IMR-90 (cell line): Measurements from ENCODE around the gene JPH3. TPM values are rescaled to one million over a fixed set of nuclear protein-coding genes. Genes with fewer than 3 reads are reported as not detected.

Experiments
- ATAC-seq: fragments of 200-7000 bp; cut with Tn5 transposase; 2 replicates; pipeline ENCODE4 v1.9.1; 2020; ENCODE audit warnings: low read depth, mild to moderate bottlenecking, moderate library complexity
- BruUV-seq: library from RNA; stranded (reverse); fragments of 400-500 nt; replicated peaks from 2 replicates; lab custom pipeline; 2021; lab: Mats Ljungman, UMichigan
- CTCF ChIA-PET: fragments of 300-600 bp; formaldehyde crosslinking; extraction: SDS; loops from one replicate; lab custom pipeline; 2021; ENCODE audit warnings: antibody characterized with exemption; lab: Yijun Ruan, JAX
- POLR2A ChIA-PET: fragments of 300-600 bp; sonication (Branson Sonifier 250); formaldehyde crosslinking; loops from one replicate; lab custom pipeline; 2022; ENCODE audit warnings: antibody characterized with exemption; ENCODE audit not compliant: unreplicated experiment; lab: Charles Lee
- DNase-seq: peaks from one replicate; pipeline ENCODE4 v3.0.0; 2013
- H2AFZ ChIP-seq: replicated peaks from 2 replicates; pipeline ENCODE3; 2013; ENCODE audit warnings: low read length, mild to moderate bottlenecking; ENCODE audit not compliant: poor library complexity
- H2AK5ac ChIP-seq: 2 replicates; pipeline ENCODE4 v1.6.1; 2013; ENCODE audit warnings: low read depth, low read length, inconsistent platforms
- H2AK9ac ChIP-seq: replicated peaks from 2 replicates; pipeline ENCODE3; 2013; ENCODE audit warnings: mild to moderate bottlenecking, low read depth, low read length, moderate library complexity; ENCODE audit not compliant: poor library complexity
- H2BK120ac ChIP-seq: 2 replicates; pipeline ENCODE4 v1.6.1; 2013; ENCODE audit warnings: low read depth, low read length, inconsistent platforms
- H2BK15ac ChIP-seq: 3 replicates; pipeline ENCODE4 v1.6.1; 2013; ENCODE audit warnings: low read depth, low read length, inconsistent platforms
- H2BK20ac ChIP-seq: 2 replicates; pipeline ENCODE4 v1.6.1; 2013; ENCODE audit warnings: low read depth, mild to moderate bottlenecking, inconsistent platforms, low read length, moderate library complexity
- H2BK5ac ChIP-seq: 2 replicates; pipeline ENCODE4 v1.6.1; 2013; ENCODE audit warnings: mild to moderate bottlenecking, low read depth, low read length, inconsistent platforms; ENCODE audit not compliant: poor library complexity, severe bottlenecking
- H3K14ac ChIP-seq: replicated peaks from 2 replicates; pipeline ENCODE4 v1.6.1; 2013; ENCODE audit warnings: low read depth, low read length, inconsistent platforms
- H3K18ac ChIP-seq: 2 replicates; pipeline ENCODE4 v1.6.1; 2013; ENCODE audit warnings: low read depth, low read length, control low read depth
- H3K23ac ChIP-seq: 2 replicates; pipeline ENCODE4 v1.6.1; 2013; ENCODE audit warnings: low read depth, low read length, inconsistent platforms
- H3K27ac ChIP-seq: 2 replicates; pipeline ENCODE4 v1.5.1; 2013; ENCODE audit warnings: mild to moderate bottlenecking, control low read depth, low read length; ENCODE audit not compliant: insufficient read depth
- H3K27me3 ChIP-seq: 2 replicates; pipeline ENCODE4 v1.6.1; 2013; ENCODE audit warnings: low read length; ENCODE audit not compliant: control insufficient read depth, insufficient read depth
- H3K36me3 ChIP-seq: 2 replicates; pipeline ENCODE4 v1.6.1; 2013; ENCODE audit warnings: low read length, mixed read lengths; ENCODE audit not compliant: control insufficient read depth, insufficient read depth
- H3K4ac ChIP-seq: 2 replicates; pipeline ENCODE4 v1.6.1; 2013; ENCODE audit warnings: low read depth, low read length, inconsistent platforms
- H3K4me1 ChIP-seq: 2 replicates; pipeline ENCODE4 v1.6.1; 2013; ENCODE audit warnings: low read length, mixed read lengths; ENCODE audit not compliant: control insufficient read depth, insufficient read depth
- H3K4me2 ChIP-seq: 2 replicates; pipeline ENCODE4 v1.6.1; 2013; ENCODE audit warnings: low read depth, mild to moderate bottlenecking, control low read depth, low read length, moderate library complexity
- H3K4me3 ChIP-seq: 2 replicates; pipeline ENCODE4 v1.5.1; 2013; ENCODE audit warnings: low read depth, mild to moderate bottlenecking, control low read depth, low read length, moderate library complexity; ENCODE audit not compliant: insufficient read depth
- H3K56ac ChIP-seq: 2 replicates; pipeline ENCODE4 v1.6.1; 2013; ENCODE audit warnings: low read length, inconsistent platforms; ENCODE audit not compliant: insufficient read depth; ENCODE audit errors: extremely low read depth
- H3K79me1 ChIP-seq, 2 experiments: 2 replicates each; pipeline ENCODE4 v1.6.1; 2013; ENCODE audit warnings: low read length in 2 of 2, inconsistent platforms in 1 of 2, low read depth in 1 of 2
- H3K9ac ChIP-seq: 2 replicates; pipeline ENCODE4 v1.6.1; 2013; ENCODE audit warnings: low read depth, low read length, control low read depth
- H3K9me1 ChIP-seq: 2 replicates; pipeline ENCODE4 v1.6.1; 2013; ENCODE audit warnings: low read length, inconsistent platforms; ENCODE audit not compliant: insufficient read depth
- H3K9me3 ChIP-seq: 2 replicates; pipeline ENCODE4 v1.6.1; 2013; ENCODE audit warnings: low read length; ENCODE audit not compliant: control insufficient read depth, insufficient read depth
- H4K20me1 ChIP-seq: 2 replicates; pipeline ENCODE4 v1.6.1; 2013; ENCODE audit warnings: low read length, inconsistent platforms; ENCODE audit not compliant: insufficient read depth
- H4K5ac ChIP-seq: 2 replicates; pipeline ENCODE4 v1.6.1; 2013; ENCODE audit warnings: mild to moderate bottlenecking, low read depth, low read length, control low read depth
- H4K8ac ChIP-seq, 2 experiments: 2 replicates each; pipeline ENCODE4 v1.6.1; 2013; ENCODE audit warnings: low read depth in 2 of 2, low read length in 2 of 2, control low read depth in 1 of 2, inconsistent platforms in 1 of 2
- H4K91ac ChIP-seq: 2 replicates; pipeline ENCODE4 v1.6.1; 2013; ENCODE audit warnings: low read depth, low read length, inconsistent platforms; ENCODE audit not compliant: insufficient read depth
- CEBPB ChIP-seq: IDR thresholded peaks from 2 replicates; pipeline ENCODE4 v1.6.1; 2012; ENCODE audit warnings: low read depth, low read length, improper control_type of control experiment
- CHD1 ChIP-seq: IDR thresholded peaks from 2 replicates; pipeline ENCODE4 v1.6.1; 2012; ENCODE audit warnings: low read depth, low read length, improper control_type of control experiment
- ELK1 ChIP-seq: fragments of 150-350 bp; IDR thresholded peaks from 2 replicates; pipeline ENCODE4 v1.6.1; 2016; ENCODE audit warnings: low read depth, mild to moderate bottlenecking, low read length, moderate library complexity, borderline replicate concordance
- FOS ChIP-seq: fragments of 150-350 bp; IDR thresholded peaks from 2 replicates; pipeline ENCODE4 v1.6.1; 2016; ENCODE audit warnings: low read depth, low read length
- MAFK ChIP-seq: IDR thresholded peaks from 2 replicates; pipeline ENCODE4 v1.6.1; 2012; ENCODE audit warnings: low read depth, low read length, improper control_type of control experiment
- MAZ ChIP-seq: IDR thresholded peaks from 2 replicates; pipeline ENCODE4 v1.6.1; 2012; ENCODE audit warnings: low read depth, mild to moderate bottlenecking, low read length, improper control_type of control experiment, moderate library complexity, borderline replicate concordance
- NFE2L2 ChIP-seq: fragments of 150-350 bp; IDR thresholded peaks from 2 replicates; pipeline ENCODE4 v1.6.1; 2016; ENCODE audit warnings: low read depth, mild to moderate bottlenecking, low read length
- RAD21 ChIP-seq: IDR thresholded peaks from 2 replicates; pipeline ENCODE4 v1.6.1; 2012; ENCODE audit warnings: low read length, improper control_type of control experiment
- RCOR1 ChIP-seq: IDR thresholded peaks from 2 replicates; pipeline ENCODE4 v1.6.1; 2012; ENCODE audit warnings: mild to moderate bottlenecking, low read length, improper control_type of control experiment; ENCODE audit not compliant: insufficient replicate concordance
- RFX5 ChIP-seq: IDR thresholded peaks from 2 replicates; pipeline ENCODE4 v1.8.0; 2012; ENCODE audit warnings: low read depth, mild to moderate bottlenecking, low read length, moderate library complexity
- SMC3 ChIP-seq: fragments of 150-350 bp; IDR thresholded peaks from 2 replicates; pipeline ENCODE4 v1.6.1; 2016; ENCODE audit warnings: low read depth, mild to moderate bottlenecking, antibody characterized with exemption, low read length, moderate library complexity
- USF2 ChIP-seq: fragments of 150-350 bp; IDR thresholded peaks from 2 replicates; pipeline ENCODE4 v1.6.1; 2017; ENCODE audit warnings: mild to moderate bottlenecking, antibody characterized with exemption, low read length, low read depth
- WGBS, 2 experiments: methylation state at CpG; one replicate each; pipeline versions ENCODE4 v1.1.5 to v1.1.7; 2013; ENCODE audit warnings: missing lambda C conversion rate in 2 of 2; ENCODE audit not compliant: insufficient read length in 1 of 2; ENCODE audit errors: extremely low coverage in 2 of 2; 5-methylcytosine and 5-hydroxymethylcytosine counted together
- dilution Hi-C: fragments of 300-500 bp; cut with HindIII; formaldehyde crosslinking; loops from one replicate; pipeline ENCODE4 v1.14.3; 2018; ENCODE audit warnings: low sequenced_read_pairs; ENCODE audit not compliant: unreplicated experiment
- in situ Hi-C: fragments of 300-500 bp; cut with MboI; formaldehyde crosslinking; loops from 3 replicates; pipeline ENCODE4 v1.14.3; 2019; ENCODE audit warnings: low sequenced_read_pairs, inconsistent platforms, mixed read lengths
- intact Hi-C: fragments of 100-400 bp; cut with micrococcal nuclease; formaldehyde crosslinking; loops from 2 replicates; pipeline ENCODE4 v1.10.0; 2022
- polyA plus RNA-seq, 3 experiments: library from polyadenylated mRNA; depleted of rRNA; stranded (reverse); fragments of >200 nt; gene quantifications; 2 replicates each; pipeline ENCODE4 v1.2.3, GENCODE V29; 2012; ENCODE audit warnings: low replicate concordance in 1 of 3
- total RNA-seq: library from RNA; depleted of rRNA; stranded (reverse); fragments of >200 nt; gene quantifications from 2 replicates; pipeline ENCODE4 v1.2.3, GENCODE V29; 2012

JPH3 gene
- total and polyA plus RNA-seq, 2 of the 4 experiments (the other 2 are of a cell fraction): 0.03 TPM; not detected in 1

- H2AK9ac ChIP-seq: peak overlapping the region; percentile 55
- H3K4me3 ChIP-seq: no peak overlapping the region
- 0 out of 2 replicates have a peak overlapping the region, but pooled peaks have one; percentile 8 for H3K9ac ChIP-seq
- H3K9me3 ChIP-seq: no peaks in the 10 kb centered on the region
- no peaks in the 10 kb centered on the region for H3K9me1 ChIP-seq
- ATAC-seq (peak; percentile 83), DNase-seq (peak; percentile 23)
- H3K23ac ChIP-seq: no peak overlapping the region
- H2BK15ac ChIP-seq: peak overlapping the region; percentile 23; the same call in 1 of the 3 replicates
- H3K4me1 ChIP-seq: peaks cover 8% of the 10 kb centered on the region; the same call in 1 of the 2 replicates
- peak overlapping the region; percentile 81 for H2AFZ ChIP-seq
- CTCF ChIA-PET: interaction anchor here (2.9 kb wide), 1 partner anchor 15 kb away, joined by 8 read pairs; no protein-coding TSS in a partner anchor
- no CpG with 5 or more reads among the region's 7 CpGs for WGBS, 2 experiments
- POLR2A ChIA-PET: no interaction called here
- peak overlapping the region; percentile 30; the same call in 1 of the 2 replicates for H4K5ac ChIP-seq
- intact Hi-C loops (no loop called here), in situ Hi-C loops (no loop called here), dilution Hi-C loops (no loop called here)
- H3K14ac ChIP-seq: peak overlapping the region; percentile 31
- 0 out of 2 replicates have a peak overlapping the region, but pooled peaks have one; percentile 2 for H3K56ac ChIP-seq
- H3K27me3 ChIP-seq: peaks cover 8% of the 10 kb centered on the region; the same call in 1 of the 2 replicates
- H2BK20ac ChIP-seq: peak overlapping the region; percentile 25; the same call in 1 of the 2 replicates
- H2AK5ac ChIP-seq: no peak overlapping the region
- H3K79me1 ChIP-seq: no peaks in the 10 kb centered on the region
- peak overlapping the region in 1 of 2 experiments; percentile 74; a peak in 1 of 4 replicates for H4K8ac ChIP-seq
- no peak overlapping the region for H4K91ac ChIP-seq
- H3K18ac ChIP-seq: no peak overlapping the region; the same call in 1 of the 2 replicates
- TF ChIP-seq RCOR1 (no peak), CHD1 (no peak), MAFK (no peak), RFX5 (no peak), MAZ (no peak), RAD21 (no peak), NFE2L2 (no peak), CEBPB (no peak), SMC3 (no peak), USF2 (no peak), ELK1 (no peak), FOS (no peak)
- peak overlapping the region; percentile 45; the same call in 1 of the 2 replicates for H3K27ac ChIP-seq
- 0 out of 2 replicates have a peak overlapping the region, but pooled peaks have one; percentile 54 for H3K4ac ChIP-seq
- H3K36me3 ChIP-seq: no peaks in the 10 kb centered on the region
- no peak overlapping the region for H2BK5ac ChIP-seq
- peak overlapping the region; percentile 50; the same call in 1 of the 2 replicates for H3K4me2 ChIP-seq
- no peaks in the 10 kb centered on the region for H4K20me1 ChIP-seq
- H2BK120ac ChIP-seq: peak overlapping the region; percentile 42; the same call in 1 of the 2 replicates
- BruUV-seq: no TSS peak
Observed at GRCh38 chr16:87556941-87557459, 45.3 kb upstream of the JPH3 start.
